HUES48 (cell line): ENCODE measurements around the gene KLF2.
"Not testable (repeated sequence)": the region's sequence is repeated elsewhere in the genome, so short reads cannot be mapped to it uniquely, and the experiment has no call there.

Experiments
- H3K27ac ChIP-seq: one replicate; pipeline ENCODE4 v1.7.0; 2013; ENCODE audit warnings: low read depth, low read length, inconsistent platforms
- H3K27me3 ChIP-seq: 2 replicates; pipeline ENCODE4 v1.6.1; 2013; ENCODE audit warnings: mild to moderate bottlenecking, low read length; ENCODE audit not compliant: control insufficient read depth, insufficient read depth
- H3K36me3 ChIP-seq: 2 replicates; pipeline ENCODE4 v1.6.1; 2013; ENCODE audit warnings: low read length; ENCODE audit not compliant: control insufficient read depth, insufficient read depth
- H3K4me1 ChIP-seq: 2 replicates; pipeline ENCODE4 v1.6.1; 2013; ENCODE audit warnings: mild to moderate bottlenecking, low read length; ENCODE audit not compliant: control insufficient read depth, insufficient read depth
- H3K4me3 ChIP-seq: 2 replicates; pipeline ENCODE4 v1.5.1; 2013; ENCODE audit warnings: mild to moderate bottlenecking, low read depth, low read length
- H3K9ac ChIP-seq: 2 replicates; pipeline ENCODE4 v1.6.1; 2013; ENCODE audit warnings: mild to moderate bottlenecking, low read depth, low read length, moderate library complexity
- H3K9me3 ChIP-seq: 2 replicates; pipeline ENCODE4 v1.6.1; 2013; ENCODE audit warnings: low read length; ENCODE audit not compliant: control insufficient read depth, insufficient read depth

KLF2 gene

DNA sequence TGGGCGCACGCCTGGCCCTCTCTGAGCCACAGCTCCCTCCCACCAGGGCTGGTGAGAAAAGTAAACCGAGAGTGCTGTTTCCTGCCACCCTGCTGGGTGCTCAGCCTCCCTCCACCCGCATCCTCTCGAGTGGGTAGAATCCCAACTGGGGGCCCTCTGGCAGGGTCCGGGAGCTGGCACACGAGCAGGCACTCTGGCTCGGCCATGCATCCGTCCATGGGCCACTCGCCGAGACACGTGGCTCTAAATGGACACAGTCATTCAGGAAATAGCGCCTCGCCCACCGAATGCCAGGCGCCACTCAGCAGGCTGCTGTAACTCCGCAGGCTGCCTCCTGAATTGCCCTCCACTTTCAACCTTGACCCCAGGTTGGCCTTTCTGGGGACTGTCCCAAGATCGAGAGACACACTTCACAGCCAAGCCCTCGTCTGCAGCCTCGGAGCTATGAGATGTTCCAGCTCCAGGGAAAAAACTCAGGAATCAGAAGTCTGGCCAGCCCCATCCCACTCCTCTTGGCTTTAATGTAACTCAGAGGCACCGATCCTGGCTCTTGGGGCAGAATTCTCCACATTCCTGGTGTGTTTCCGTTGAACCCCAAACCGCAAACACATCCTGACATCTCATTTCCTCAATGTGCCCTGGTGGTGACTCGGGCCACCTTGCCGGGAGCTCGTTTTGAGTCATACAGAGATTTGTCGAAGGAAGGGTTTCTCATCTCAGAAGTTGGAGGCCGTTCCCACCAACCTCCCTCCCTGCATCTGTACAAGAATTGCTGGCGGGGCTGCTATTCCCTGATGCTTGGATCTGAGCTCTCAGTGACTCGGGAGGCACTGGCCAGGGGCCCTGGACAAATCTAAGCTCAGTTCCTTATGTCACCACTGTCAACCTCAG, 14.1 kb downstream of the KLF2 start:
- Histone ChIP-seq H3K27ac (no peak overlapping the region), H3K4me1 (peaks cover 9% of the 10 kb centered on the region; the same call in 1 of the 2 replicates), H3K27me3 (no peaks in the 10 kb centered on the region), H3K9ac (no peak overlapping the region), H3K9me3 (no peaks in the 10 kb centered on the region), H3K4me3 (no peak overlapping the region), H3K36me3 (no peaks in the 10 kb centered on the region)

GRCh38 chr19:16339361-16339725, 14.7 kb downstream of the KLF2 start:
- Histone ChIP-seq H3K9ac (no peak overlapping the region), H3K27me3 (no peaks in the 10 kb centered on the region), H3K9me3 (no peaks in the 10 kb centered on the region), H3K27ac (no peak overlapping the region), H3K36me3 (no peaks in the 10 kb centered on the region), H3K4me3 (no peak overlapping the region), H3K4me1 (peaks cover 9% of the 10 kb centered on the region; the same call in 1 of the 2 replicates)

DNA sequence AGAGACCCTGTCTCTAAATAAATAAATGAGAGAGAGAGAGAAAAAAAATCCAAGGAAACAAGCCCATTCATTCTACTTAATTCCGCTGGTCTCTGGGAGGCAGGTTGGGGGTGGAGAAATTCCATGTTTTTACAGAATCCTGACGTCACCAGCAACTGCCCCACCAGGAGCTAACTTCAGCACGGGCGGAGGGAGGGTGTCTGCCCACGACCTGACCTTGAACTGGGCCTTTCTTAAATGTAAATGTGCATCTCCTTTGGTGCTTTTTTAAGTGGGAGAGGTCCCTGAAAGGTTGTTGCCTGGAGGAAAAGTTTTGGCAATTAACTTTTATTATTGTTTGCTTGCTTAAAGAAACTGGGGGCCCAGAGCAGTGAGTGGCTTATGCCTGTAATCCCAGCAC, 15.5 kb downstream of the KLF2 start:
- H3K36me3 ChIP-seq = no peaks in the 10 kb centered on the region
- H3K4me1 ChIP-seq = peaks cover 9% of the 10 kb centered on the region; the same call in 1 of the 2 replicates
- H3K27me3 ChIP-seq = no peaks in the 10 kb centered on the region
- no peak overlapping the region for H3K9ac ChIP-seq
- no peak overlapping the region for H3K4me3 ChIP-seq
- no peak overlapping the region for H3K27ac ChIP-seq
- no peaks in the 10 kb centered on the region for H3K9me3 ChIP-seq

DNA sequence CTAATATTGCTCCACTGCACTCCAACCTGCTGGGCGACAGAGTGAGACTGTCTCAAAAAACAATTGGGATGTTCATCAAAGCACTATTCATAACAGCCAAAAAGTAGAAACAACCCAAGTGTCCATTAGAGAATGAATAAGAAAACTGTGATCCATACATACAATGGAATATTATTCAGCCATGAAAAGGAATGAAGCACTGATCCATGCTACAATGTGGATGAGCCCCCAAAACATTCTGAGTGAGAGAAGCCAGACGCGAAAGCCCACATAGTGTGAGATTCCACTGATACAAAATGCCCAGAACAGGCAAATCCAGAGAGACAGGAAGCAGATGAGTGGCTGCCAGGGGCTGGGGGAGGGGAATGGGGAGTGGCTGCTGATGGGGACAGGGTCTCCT, 16.0 kb downstream of the KLF2 start:
- Histone ChIP-seq H3K27me3 (no peaks in the 10 kb centered on the region), H3K4me1 (peaks cover 9% of the 10 kb centered on the region; the same call in 1 of the 2 replicates), H3K9me3 (no peaks in the 10 kb centered on the region), H3K4me3 (no peak overlapping the region), H3K36me3 (no peaks in the 10 kb centered on the region), H3K27ac (no peak overlapping the region), H3K9ac (no peak overlapping the region)

DNA sequence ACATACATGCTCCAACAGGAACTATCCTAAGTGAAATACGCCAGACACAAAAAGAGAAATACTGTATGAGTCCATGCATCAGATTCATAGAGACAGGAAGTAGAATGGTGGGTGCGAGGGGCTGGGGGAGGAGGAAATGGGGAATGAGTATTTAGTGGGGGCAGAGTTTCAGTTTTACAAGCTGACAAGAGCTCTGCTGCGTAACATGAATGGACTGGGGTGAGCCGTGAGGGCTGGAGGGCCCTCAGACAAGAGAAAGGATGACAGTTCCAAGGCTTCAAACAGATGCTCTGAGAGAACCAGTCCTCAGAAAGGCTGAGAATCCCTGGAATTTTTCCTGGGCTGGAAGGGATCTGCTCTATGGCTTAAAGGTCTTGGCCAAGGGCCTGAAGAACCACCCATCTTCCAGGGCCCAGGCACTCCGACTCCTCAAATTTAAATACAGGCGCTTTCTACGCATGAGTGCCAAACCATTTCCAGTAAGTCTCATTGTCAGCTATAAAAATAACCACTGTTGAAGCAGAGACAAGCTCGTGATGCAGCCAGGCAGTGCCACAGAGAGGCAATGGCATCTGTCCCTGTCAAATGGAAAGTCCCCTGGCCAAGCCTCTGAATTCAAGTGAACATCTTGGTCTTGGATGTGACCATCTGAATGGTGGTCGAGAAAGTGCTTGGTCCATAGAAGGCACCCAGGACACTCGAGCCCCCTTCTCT, 17.5 kb downstream of the KLF2 start:
- Histone ChIP-seq H3K27me3 (no peaks in the 10 kb centered on the region), H3K4me1 (peaks cover 9% of the 10 kb centered on the region; the same call in 1 of the 2 replicates), H3K27ac (no peak overlapping the region), H3K9ac (no peak overlapping the region), H3K4me3 (no peak overlapping the region), H3K36me3 (no peaks in the 10 kb centered on the region), H3K9me3 (no peaks in the 10 kb centered on the region)

DNA sequence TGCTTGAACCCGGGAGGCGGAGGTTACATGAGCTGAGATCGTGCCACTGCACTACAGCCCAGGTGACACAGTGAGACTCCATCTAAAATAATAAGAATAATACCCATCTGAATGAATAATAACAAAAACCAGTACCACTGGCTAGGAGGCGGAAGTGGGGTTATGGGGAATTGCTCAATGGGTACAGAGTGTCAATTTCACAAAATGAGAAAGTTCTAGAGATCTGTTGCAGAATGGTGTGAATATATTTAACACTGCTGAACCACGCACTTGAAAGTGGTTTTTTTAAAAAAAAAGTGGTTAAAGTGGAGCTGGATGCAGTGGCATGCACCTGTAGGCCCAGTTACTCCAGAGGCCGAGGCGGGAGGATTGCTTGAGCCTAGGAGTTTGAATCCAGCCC, 18.5 kb downstream of the KLF2 start:
- no peak overlapping the region for H3K4me3 ChIP-seq

DNA sequence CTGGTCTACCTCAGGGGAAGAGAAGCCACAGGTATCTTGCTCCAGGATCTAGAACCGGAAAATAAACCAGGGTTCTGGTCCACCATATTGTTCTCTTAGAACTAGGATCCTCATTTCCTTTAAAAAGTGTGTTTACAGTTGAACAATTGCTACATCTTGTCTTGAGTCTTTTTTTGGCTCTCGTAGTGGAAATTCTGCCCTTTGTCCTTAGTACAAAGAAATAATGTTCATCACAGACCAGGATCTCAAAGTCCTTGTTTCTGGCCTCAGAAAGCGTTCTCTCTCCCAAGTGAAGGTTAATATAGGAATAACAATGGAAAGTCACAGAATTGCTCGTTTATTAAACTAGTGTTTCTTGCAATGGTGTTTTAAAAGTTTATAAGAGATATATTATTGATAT, 20.8 kb downstream of the KLF2 start:
- Histone ChIP-seq H3K4me1 (no peaks in the 10 kb centered on the region), H3K4me3 (no peak overlapping the region), H3K27ac (no peak overlapping the region), H3K9ac (no peak overlapping the region), H3K27me3 (no peaks in the 10 kb centered on the region), H3K36me3 (no peaks in the 10 kb centered on the region), H3K9me3 (no peaks in the 10 kb centered on the region)

More for the DNA sequence above, 18.5 kb downstream of the KLF2 start:
- Histone ChIP-seq H3K9ac (no peak overlapping the region), H3K36me3 (no peaks in the 10 kb centered on the region), H3K9me3 (no peaks in the 10 kb centered on the region), H3K27me3 (no peaks in the 10 kb centered on the region), H3K4me1 (peaks cover 9% of the 10 kb centered on the region; the same call in 1 of the 2 replicates), H3K27ac (no peak overlapping the region)

- not testable (repeated sequence) for H3K4me1 ChIP-seq, H3K9ac ChIP-seq, H3K9me3 ChIP-seq, H3K27ac ChIP-seq, H3K4me3 ChIP-seq, H3K36me3 ChIP-seq, H3K27me3 ChIP-seq
These were observed 22.5 kb downstream of the KLF2 start for GRCh38 chr19:16347099-16347498.

- H3K36me3 ChIP-seq = no peaks in the 10 kb centered on the region
- H3K9ac ChIP-seq = no peak overlapping the region
- H3K4me3 ChIP-seq = no peak overlapping the region
- no peaks in the 10 kb centered on the region for H3K9me3 ChIP-seq
- no peaks in the 10 kb centered on the region for H3K27me3 ChIP-seq
- H3K4me1 ChIP-seq = no peaks in the 10 kb centered on the region
- H3K27ac ChIP-seq = no peak overlapping the region
These were observed 23.1 kb downstream of the KLF2 start for GRCh38 chr19:16347706-16348105.

- H3K9ac ChIP-seq = no peak overlapping the region
- no peaks in the 10 kb centered on the region for H3K27me3 ChIP-seq
- no peak overlapping the region for H3K27ac ChIP-seq
- H3K36me3 ChIP-seq = no peaks in the 10 kb centered on the region
- H3K4me1 ChIP-seq = no peaks in the 10 kb centered on the region
- H3K9me3 ChIP-seq = no peaks in the 10 kb centered on the region
- no peak overlapping the region for H3K4me3 ChIP-seq
These were observed 25.0 kb downstream of the KLF2 start for GRCh38 chr19:16349551-16350152.
